ENCODE measurements around the gene TLX3. TPM values are rescaled to one million over a fixed set of nuclear protein-coding genes. Genes with fewer than 3 reads are reported as not detected.

Gene TLX3
- total and polyA plus RNA-seq, 2 donors (not counting 1 experiment from before 2014, with no cell fraction given) = not detected

Other genes with a start within 250 kb of the TLX3 start
- 1,067 and 1,412 TPM in 2 replicates for gene NPM1, start 78.6 kb downstream of the TLX3 start, total RNA-seq
- 4,158 and 5,062 TPM in 2 replicates for gene NPM1, start 78.6 kb downstream of the TLX3 start, polyA plus RNA-seq
- gene FGF18, start 110.4 kb downstream of the TLX3 start, total RNA-seq = 8.0 and 19.3 TPM in 2 replicates
- gene FGF18, start 110.4 kb downstream of the TLX3 start, polyA plus RNA-seq = 0.33 and 2.0 TPM in 2 replicates

All from fibroblast of lung (primary cell).